ENCODE data around the gene TACR1.

Gene TACR1

DNA sequence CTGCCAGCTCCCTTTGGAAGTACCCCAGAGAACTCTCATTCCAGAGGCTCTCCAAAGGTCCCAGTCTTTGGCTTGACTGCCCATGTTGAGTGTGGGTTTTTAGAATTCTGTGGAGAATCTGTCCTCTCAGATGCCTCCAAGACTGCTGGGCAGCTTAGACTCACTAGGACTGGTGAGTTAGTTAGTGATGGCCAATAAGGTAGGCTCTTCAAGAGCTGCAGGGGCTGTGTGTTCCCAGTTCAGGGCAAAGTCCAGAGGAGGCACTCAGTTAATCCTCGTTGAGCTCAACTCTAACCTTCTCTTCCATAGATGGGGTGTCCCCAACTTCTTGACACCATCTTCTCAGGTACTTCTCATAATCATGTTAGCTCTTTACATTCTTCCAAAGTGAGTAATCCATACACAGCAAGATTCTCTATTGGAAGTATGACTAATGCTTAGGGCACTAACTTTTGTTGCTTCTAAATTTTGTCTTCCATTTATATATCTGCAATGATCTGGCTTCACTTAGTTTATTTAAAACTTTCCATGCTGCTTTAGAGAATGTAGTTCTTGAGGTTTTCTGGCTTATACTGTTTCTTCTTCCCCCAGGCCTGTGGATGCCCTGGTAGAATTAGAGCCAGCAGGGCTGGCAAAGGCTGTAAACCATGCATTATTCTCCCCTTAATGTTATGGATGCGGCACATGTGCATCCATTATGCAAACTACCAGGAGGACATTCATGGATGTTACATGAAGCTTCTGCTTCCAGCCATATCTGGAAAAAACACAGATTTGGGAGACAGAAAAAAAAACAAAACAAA is 151.9 kb downstream of the TACR1 start:
- no peak for DNase-seq (ENCODE audit: low spot score)

DNA sequence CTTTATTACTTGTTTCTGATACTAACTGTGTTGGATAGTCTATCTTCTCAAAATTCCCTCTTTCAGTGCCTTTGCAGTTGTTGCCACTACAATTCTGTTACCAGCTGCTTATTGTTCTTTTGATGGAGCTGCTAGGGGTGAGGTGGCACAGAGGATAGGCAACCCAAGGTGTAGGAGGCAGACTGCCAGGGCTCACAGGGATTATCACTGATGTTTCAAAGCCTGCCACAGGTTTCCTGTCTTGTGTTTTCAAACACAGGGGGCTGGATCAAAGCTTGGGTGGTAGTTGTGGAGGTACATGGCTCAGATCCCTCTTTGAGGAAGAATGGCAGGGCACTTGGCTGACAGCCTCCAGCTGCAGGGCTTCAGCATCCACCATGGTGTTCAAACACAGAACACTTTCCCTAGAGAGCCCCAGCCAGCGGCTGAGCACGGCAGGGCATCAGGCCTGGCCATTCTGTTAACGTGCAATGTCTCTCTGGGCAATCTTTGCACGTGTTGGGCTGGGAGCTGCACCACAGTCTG is 153.7 kb downstream of the TACR1 start:
- DNase-seq (ENCODE audit: low spot score) = no peak

DNA sequence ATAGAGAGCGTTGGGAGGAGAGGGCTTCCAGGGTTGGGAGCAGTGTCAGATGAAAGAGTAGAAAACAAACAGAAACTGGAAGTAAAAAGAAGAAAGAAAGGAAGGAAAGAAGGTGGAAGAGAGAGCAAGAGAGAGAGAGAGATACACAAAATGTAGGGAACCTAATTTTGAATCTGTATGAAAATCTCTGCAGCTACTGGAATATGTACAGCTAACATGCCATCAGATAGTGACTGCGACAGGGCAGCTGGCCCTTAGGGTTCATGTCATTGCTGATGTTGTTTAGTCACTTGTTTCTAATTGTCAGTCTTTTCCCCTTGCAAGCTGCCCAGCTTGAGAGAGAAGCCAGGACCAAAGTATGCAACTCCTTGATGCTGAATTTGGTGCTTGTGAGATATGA is 155.0 kb downstream of the TACR1 start:
- DNase-seq (ENCODE audit: low spot score) = no peak

DNA sequence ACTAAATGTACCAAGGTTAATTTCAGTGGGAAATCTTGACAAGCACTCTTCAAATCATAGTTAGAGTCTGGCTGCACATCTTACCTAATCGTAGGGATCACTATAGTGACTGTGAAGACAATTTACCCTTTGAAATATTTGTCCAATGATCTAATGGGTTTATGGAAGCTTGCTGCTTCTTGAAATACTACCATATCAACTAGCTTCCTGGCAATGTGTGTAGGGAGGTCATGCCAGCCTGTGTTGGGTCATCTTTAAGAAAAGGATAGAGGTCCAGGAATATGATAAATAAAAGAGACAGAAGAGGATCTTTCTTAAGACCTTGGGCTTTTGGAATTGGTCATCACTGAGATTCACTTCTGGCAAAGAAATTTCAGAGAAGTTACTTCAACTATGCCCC is 156.5 kb downstream of the TACR1 start:
- DNase-seq (ENCODE audit: low spot score) = no peak

DNA sequence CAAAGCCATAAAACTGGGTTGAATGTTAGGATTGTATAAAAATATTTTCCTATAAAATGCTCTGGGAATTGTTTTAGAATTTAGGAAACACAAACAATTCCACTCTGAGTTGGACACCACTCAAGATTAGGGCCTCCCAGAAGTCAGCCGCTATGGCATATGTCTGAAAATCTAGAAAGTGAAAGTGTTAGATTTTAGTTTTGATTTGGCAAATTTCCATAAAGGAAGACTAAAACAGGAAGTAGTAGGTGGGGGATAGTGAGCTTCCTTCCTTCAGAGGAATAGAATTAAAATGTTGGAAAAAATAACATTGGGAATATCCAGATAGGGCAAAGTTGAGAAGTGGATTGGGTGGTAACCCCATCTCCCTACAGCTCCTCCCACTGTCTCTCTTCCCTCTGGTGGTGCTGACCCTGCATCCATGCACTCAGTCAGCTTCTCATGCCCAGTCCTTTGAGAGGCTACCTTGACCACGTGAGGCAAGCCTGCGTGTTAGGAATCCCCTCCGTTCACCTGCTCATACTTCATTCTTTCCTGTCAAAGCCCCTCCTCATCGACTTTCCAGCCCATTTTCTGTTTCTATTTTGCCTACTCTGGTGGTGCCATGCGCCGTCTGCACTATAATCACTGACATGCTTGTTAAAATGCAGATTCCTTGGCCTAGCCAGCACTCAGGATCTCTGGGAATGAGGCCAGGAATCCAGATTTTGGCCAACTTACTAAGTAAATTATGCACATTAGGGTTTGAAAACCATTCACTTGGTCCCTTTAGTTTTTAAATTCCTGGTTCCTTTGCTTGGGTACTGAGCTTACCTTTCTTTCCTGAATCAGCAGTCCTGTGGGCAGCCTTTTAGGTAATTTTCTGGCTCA is 157.4 kb downstream of the TACR1 start:
- no peak for DNase-seq (ENCODE audit: low spot score)

DNA sequence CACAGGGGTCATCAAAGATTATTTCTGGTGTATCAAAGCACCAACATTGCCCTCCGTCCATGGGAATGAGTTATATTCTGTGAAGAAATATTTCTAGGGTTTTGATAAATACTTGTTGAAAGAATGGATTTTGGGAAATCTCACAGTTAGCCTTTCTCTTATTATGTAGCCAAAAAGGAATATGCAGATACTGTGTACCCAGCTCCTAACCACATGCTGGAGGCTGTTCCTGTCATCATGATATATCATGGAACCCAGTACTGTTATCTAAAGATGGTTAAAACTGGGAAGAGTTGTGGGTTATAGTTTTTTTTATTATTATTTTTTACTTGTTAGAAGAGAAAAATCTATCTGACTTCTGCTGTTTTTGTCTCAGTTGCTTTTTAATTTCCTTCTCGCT is 158.1 kb downstream of the TACR1 start:
- DNase-seq (ENCODE audit: low spot score) = no peak

DNA sequence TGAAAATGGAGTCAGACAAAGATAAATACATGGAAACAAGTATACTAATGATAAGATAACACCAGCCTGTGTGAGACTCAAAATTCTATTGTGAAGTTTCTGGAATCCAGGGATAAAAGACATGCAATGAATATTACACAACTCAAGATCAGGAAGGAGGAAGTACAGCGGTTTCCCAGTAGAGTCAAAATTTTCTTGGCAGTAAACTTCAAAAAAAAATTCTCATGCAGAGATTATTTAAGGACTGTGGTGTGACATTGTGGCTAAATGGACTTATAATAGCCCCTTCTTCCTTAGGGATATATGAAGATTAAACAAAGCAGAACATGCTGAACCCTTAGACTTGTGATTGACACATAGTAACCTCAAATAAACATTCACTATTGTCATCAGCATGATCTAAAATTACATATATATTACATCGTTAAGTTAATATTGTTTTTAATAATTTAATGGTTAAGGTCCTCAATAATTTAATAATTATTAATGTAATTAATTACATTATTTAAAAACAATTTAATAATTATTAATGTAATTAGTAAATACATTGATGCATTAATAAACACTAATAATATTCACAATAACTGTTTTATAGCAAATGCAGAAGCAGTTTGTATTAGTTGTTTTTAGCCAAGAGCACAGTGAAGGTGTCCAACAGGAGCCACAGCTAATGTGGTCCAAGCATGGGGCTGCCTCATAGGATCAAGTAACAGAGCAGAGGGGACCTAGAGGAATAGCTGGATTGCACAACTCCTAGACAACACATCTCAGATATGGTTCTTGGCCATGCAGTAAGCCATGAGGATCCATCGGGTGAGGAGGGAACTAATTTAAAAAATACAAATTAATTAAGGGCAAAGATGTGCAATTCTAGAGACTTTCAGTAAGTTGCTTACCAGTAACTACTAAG is 163.6 kb downstream of the TACR1 start:
- no peak for DNase-seq (ENCODE audit: low spot score)

DNA sequence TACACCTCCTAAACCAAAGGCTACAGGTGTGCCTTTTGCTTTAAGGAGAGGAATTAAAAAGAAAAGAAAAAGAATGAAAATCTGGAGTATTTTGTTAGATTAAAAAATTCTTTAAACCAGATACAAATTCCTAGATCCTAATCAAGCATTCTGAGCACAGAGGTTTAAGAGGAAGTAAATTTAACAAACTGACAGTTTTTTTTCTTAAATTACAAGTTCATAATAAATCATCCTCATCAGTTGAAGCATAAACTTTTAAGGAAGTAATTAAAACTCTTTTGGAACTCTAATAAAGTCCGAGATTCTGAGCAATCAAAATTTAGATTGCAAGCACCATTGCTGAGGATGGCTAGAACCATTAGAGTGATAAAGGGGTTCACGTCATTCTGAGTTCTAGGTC is 165.8 kb downstream of the TACR1 start:
- DNase-seq (ENCODE audit: low spot score) = no peak

DNA sequence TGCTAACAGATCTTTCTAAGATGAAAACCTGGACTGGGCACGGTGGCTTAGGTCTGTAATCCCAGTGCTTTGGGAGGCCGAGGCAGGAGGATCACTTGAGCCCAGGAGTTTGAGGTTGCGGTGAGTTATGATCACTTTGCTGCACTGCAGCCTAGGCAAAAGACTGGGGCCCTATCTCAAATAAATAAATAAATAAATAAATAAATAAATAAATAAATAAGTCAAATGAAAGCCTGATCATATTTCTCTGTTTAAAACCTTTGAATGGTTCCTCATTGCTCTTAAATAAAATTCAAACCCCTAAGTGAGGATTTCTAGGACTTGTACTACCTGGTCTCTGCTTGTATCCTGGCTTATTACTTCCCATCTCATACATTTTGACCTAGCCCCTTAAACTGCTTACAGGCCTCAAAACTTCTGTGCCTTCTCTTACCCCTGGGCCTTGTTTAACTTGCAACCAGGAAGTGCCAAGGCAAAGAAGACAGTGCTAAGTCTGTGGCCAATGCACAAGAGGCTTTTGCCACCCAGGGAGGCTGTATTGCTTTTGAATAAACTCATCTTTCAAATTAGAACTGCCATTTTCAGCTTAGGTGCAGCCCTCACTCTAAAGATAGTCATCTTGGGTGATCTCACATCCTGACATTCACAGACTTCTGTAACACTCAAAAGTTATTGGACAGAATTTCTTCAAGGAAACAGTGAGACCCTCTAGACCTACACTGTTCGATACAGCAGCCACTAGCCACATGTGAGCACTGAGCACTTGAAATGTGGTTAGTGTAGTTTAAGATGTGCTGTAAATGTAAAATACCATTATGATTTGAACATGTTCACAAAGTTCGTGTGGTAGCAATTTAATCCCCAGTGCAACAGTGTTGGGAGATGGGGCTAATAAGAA is 167.2 kb downstream of the TACR1 start:
- no peak for DNase-seq (ENCODE audit: low spot score)

DNA sequence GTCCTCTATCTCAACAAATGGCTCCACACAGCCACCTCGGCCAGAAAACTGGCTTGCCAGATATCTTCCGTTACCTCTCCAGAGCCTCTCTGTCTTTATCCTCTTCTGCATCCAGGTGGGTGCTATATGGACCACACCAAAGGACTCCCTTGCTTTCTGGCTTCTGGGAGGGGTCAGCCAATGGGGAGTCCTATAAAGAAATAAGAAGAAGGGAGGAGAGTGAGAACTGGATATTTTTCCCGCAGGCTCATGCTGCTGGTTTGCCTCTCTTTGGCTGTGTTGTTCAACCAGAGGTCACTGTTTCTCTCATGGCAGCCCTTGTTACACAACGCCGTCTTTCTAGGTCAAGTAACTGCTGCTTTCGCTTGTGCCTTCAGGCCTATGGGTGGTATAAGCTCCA is 168.1 kb downstream of the TACR1 start:
- DNase-seq (ENCODE audit: low spot score) = no peak

DNA sequence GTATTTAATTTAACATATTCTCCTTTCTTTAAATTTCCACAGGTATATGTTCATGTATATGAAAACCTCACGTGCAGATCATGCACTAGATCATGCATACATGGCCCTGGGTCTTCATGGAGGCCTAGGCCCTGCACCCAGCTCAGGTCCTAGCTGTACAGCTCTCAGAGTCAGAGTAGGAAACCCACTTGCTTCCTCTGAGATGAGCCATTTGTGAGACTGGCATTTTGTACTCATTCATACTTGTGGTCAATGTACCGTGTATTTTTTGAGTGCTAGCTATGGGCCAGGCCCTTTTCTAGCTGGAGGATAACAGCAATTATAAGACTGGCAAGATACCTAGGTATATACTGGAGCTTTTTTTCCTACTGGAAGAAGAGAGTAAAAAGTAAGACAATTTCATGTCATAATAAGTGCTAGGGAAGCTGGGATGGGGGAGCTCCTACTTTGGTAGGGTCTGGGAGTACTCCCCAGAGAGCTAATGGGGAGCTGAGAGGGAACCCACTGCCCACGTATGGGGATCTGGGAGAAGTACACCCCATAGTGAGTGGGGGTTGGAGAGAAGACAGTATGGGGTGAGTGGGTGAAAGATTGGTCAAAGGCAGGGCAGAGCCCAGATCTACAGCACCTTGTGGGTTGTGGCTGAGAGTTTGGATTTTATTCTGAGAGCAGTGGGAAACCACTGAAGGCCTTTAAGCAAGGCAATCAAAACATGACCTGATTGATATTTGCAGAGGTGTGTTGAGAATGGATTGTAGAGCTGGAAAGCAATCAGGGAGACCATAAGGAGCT is 168.9 kb downstream of the TACR1 start:
- no peak for DNase-seq (ENCODE audit: low spot score)

DNA sequence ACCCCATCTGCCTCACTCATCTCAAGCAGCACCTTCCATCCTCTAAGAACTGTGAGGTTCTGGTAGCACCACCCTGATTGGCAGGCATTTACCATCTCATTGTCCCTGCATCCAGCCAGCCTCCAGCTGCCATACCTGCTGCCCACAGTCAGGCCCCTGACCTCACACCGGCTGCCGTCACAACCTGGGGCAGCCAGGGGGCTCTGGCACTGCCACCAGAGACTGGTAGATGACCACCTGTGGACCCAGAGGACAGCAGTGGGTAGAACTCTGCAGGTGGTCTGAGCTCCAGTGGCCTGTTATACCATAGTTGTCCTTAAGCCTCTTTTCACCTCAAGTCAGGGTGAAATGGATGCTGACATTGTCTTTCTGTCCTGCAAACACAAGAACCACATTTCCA is 171.4 kb downstream of the TACR1 start:
- DNase-seq (ENCODE audit: low spot score) = no peak

DNA sequence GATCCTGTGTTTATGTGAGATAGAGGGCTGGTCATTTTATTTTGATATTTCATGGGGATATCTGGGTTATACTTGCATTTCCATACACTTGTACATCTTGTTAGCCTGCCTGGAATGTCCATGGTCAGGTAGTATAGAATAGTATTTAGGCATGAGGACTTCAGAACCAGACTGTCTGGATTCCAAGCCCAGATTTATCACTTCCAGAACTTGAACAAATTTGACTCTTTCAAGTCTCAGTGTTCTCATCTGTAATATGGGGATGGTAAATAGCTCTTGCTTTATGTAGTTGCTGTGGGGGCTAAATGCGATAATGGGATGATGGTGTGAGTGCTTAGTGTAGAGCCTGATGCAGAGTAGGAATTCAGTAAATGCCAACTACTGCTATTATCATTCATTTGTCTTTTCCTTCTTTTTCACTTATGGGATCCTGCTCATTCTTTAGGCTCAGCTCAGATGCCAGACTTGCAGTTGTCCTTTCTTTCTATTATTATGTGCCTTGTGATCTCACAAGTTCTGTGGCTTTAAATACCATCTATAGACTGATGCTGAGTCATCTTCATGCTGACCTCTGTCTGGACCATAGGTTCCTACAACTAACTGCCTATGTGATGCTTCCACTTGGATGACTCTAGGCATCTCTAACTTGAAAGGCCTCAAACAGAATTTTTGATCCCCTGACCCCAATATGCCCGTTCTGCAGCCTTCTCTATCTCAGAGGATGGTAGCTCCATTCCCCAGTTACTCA is 173.5 kb downstream of the TACR1 start:
- DNase-seq (ENCODE audit: low spot score) = no peak

DNA sequence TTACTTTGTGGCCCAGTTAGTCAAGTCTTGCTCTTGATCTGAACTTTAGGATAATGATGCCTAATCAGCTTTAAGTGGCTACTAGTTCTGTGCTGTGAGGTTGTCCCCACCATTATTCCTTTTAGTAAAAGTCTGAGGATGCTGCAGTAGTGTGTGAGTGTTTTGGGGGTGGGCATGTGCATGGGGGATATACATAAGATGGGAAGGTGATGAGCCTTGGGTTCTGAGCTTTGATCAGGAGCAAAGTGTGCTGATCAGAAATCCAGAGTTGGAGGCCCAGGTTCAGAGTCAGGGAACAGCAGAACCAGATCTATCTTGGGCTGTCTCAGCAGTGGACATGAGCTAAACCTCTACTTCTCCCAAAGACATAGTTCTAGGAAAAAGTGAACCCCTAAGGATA is 174.1 kb downstream of the TACR1 start:
- DNase-seq (ENCODE audit: low spot score) = no peak

DNA sequence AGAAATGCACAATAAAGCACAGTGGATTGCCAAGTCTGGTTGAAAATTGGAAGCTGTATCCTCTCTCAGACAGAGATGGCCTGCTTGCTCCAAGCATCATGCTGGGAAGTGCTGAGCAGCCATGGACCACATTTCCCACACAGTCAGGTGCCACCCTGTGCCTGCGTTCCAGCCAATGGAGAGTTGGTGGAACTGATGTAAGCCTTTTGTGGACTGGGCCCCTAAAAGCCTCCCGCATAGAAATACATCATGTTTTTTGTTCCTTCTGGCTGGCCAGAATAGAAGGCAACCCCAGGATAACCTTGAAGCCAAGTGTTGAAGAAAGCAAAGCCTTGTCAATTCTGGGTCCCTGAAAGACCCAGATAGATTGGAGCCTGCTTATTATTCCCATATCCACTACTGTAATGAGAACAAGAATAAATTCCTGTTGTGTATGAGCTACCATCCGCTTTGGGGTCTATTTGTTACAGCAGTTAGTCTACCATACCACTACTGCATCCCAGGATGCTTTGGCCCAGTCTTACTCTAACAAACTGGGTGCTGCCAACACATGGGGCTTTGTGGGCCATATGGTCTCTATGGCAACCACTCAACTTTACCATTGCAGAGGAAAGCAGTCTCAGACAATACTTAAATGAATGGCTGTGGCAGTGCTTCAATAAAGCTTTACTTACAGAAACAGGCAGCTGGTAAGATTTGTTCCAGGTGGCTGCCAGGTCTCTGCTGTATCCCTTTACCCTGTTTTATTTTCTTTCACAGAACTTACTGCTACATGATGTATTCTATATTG is 175.5 kb downstream of the TACR1 start:
- DNase-seq (ENCODE audit: low spot score) = no peak

DNA sequence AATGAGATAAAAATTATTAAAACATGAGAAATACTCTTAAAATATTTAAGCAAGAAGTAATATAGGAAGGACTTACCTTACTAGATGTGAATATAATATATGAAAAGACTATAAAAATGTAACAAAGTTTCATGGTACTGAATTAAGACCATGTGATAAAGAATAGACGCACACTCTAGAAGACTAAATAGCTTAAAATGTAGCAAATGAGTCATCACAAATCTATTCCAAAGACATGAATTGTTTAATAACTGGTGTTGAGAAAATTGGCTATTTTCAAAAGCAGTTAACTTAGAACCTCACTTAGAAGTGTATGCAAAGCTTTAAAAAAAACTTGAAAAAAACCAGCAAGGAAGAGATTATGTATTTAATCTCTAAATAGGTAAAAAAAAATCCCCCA is 176.8 kb downstream of the TACR1 start:
- no peak for DNase-seq (ENCODE audit: low spot score)

DNA sequence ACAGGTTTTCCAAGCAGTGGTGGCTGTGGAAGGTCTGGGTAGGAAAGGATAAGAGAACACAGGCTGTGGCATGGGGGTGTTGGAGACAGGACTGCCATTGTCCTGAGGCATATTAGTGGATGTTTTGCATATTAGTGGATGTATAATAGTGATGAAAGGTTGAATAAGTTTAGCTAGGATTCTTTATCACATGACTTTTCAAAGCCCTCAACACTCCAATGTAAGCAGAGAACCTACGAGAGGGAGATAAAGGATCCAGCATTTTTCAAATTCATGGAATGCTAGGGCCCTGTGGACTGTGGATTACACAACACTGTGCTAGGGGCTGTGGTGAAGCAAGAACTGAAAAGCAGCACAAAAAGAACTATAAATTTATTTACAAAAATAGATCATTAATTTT is 177.6 kb downstream of the TACR1 start:
- DNase-seq (ENCODE audit: low spot score) = no peak

DNA sequence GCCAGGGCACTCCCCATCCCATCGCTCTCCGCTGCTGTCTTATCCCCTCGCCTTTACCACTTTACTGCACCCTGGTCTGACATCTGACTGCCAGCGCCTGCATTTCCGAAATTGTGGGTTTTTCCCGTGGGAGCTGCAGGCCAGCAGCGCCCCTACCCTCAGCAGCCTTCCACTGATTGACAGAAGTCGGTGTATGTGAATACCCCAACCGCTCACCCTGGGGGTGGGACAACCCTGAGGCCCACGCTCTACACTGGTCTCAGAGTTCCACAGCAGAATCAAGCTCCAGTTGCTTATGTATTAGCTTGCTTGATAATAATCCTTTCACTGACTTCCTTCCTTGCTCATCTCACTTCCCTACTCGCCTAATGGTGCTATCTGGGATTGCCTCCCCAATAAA is 178.8 kb downstream of the TACR1 start:
- DNase-seq (ENCODE audit: low spot score) = no peak

DNA sequence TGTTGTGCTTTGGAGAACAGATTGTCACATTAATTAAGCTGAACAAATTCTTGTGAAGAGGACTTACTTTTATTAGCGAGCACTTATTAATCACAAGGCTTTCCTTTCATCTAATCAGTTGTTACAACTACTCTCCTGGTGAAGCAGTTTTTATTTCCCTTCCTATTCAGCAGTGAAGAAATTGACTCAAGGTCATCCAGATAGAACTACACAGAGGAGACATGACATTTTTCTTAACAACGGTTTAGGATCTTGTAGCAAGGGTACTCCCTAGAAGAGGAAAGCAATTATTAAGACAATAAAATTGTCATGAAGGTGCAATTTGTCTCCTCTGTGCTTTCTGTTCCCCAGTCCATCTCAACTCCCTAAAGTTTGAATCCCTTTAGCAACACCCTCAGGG is 179.5 kb downstream of the TACR1 start:
- no peak for DNase-seq (ENCODE audit: low spot score)

All from CD4-positive, alpha-beta T cell treated with Interleukin-2 at 100 ng/mL for 4 hours (primary cell).